Measurements from ENCODE around the gene LANCL3. TPM values are rescaled to one million over a fixed set of nuclear protein-coding genes. Genes with fewer than 3 reads are reported as not detected.

LANCL3 gene
- total RNA-seq, 2 experiments from 2014 or later, result 0.05 to 0.11 TPM

DNA sequence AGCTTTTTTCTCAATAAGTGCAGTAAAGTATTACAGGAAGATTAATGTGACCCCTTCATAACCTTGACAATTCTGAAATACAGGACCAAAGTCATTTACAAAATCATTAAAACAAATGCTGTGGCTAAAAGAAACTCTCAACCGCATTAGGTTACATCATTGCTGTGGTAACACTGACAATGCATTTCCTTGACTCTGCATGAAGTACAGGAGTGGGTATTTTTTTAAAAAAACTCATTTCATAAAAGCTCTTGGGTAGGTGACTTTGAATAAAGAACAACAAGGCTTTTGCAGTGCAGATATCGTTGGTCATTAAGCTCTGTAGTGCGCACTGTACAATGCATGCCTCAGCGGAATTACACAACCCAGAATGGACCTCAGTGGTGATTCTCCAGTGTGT, 90.7 kb downstream of the LANCL3 start:
- Mint-ChIP-seq H3K27me3 (no peaks in the 10 kb centered on the region), H3K4me3 (no peak overlapping the region), H3K4me1 (ENCODE audit: low read depth) (no peaks in the 10 kb centered on the region), H3K9me3 (no peaks in the 10 kb centered on the region), H3K36me3 (ENCODE audit: low read depth) (no peaks in the 10 kb centered on the region), H3K27ac (no peak overlapping the region)
- intact Hi-C loops (cut with DNase I, micrococcal nuclease), result no loop called here
- Histone ChIP-seq H3K27ac (ENCODE audit: low read depth in 1 of 2, low read length in 2 of 2) (no peak overlapping the region), H3K27me3 (ENCODE audit: control insufficient read depth in 1 of 2, insufficient read depth in 2 of 2, low read length in 2 of 2) (no peaks in the 10 kb centered on the region), H3K36me3 (ENCODE audit: insufficient read depth, low read length) (no peaks in the 10 kb centered on the region), H3K4me1 (ENCODE audit: insufficient read depth, low read length) (no peaks in the 10 kb centered on the region), H3K9me3 (ENCODE audit: control insufficient read depth in 1 of 2, insufficient read depth in 1 of 2, low read length in 2 of 2) (no peaks in the 10 kb centered on the region), H3K4me3 (ENCODE audit: low read length) (no peak overlapping the region)
- ChIA-PET POLR2A (no interaction called here), CTCF (no interaction called here)
- no peak for ATAC-seq (ENCODE audit: poor library complexity)
- DNase-seq, result no peak
- TF ChIP-seq, protein P1, sequence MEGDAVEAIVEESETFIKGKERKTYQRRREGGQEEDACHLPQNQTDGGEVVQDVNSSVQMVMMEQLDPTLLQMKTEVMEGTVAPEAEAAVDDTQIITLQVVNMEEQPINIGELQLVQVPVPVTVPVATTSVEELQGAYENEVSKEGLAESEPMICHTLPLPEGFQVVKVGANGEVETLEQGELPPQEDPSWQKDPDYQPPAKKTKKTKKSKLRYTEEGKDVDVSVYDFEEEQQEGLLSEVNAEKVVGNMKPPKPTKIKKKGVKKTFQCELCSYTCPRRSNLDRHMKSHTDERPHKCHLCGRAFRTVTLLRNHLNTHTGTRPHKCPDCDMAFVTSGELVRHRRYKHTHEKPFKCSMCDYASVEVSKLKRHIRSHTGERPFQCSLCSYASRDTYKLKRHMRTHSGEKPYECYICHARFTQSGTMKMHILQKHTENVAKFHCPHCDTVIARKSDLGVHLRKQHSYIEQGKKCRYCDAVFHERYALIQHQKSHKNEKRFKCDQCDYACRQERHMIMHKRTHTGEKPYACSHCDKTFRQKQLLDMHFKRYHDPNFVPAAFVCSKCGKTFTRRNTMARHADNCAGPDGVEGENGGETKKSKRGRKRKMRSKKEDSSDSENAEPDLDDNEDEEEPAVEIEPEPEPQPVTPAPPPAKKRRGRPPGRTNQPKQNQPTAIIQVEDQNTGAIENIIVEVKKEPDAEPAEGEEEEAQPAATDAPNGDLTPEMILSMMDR (IDR thresholded peaks at IDR 0.05), result no peak

DNA sequence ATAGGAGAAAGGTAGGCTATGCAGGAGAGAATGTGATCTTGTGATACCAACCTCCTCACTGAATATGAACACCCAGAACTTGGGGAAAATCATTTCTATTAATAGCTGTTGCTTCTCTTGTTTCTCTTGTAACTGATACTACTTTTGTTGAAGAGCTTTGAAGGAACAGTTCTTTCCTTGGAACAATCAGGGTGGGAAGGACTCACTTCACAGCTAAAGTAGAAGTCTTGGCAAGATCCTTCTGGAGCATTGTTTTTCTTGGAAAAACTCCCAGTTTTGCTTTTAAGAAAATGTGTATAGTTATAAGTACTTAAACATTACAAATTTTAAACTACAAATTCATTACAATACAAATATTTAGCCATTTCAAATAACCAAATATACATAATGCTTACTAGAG, 95.1 kb downstream of the LANCL3 start:
- POLR2A ChIA-PET, result no interaction called here
- no peaks in the 10 kb centered on the region for H3K36me3 Mint-ChIP-seq (ENCODE audit: low read depth)
- Histone ChIP-seq H3K9me3 (ENCODE audit: control insufficient read depth in 1 of 2, insufficient read depth in 1 of 2, low read length in 2 of 2) (no peaks in the 10 kb centered on the region), H3K27me3 (ENCODE audit: control insufficient read depth in 1 of 2, insufficient read depth in 2 of 2, low read length in 2 of 2) (no peaks in the 10 kb centered on the region), H3K4me1 (ENCODE audit: insufficient read depth, low read length) (no peaks in the 10 kb centered on the region), H3K27ac (ENCODE audit: low read depth in 1 of 2, low read length in 2 of 2) (no peak overlapping the region), H3K36me3 (ENCODE audit: insufficient read depth, low read length) (no peaks in the 10 kb centered on the region), H3K4me3 (ENCODE audit: low read length) (no peak overlapping the region)
- ATAC-seq (ENCODE audit: poor library complexity), result no peak
- H3K4me1 Mint-ChIP-seq (ENCODE audit: low read depth), result no peaks in the 10 kb centered on the region
- no peak for DNase-seq
- no peaks in the 10 kb centered on the region for H3K9me3 Mint-ChIP-seq
- no peaks in the 10 kb centered on the region for H3K27me3 Mint-ChIP-seq
- H3K4me3 Mint-ChIP-seq, result no peak overlapping the region
- intact Hi-C loops (cut with DNase I, micrococcal nuclease), result no loop called here
- CTCF ChIA-PET, result interaction anchor here (0.9 kb wide), 1 partner anchor 9 kb away, joined by 3 read pairs; no protein-coding TSS in a partner anchor
- TF ChIP-seq, protein P1 (IDR thresholded peaks at IDR 0.05), result no peak
- H3K27ac Mint-ChIP-seq, result no peak overlapping the region

DNA sequence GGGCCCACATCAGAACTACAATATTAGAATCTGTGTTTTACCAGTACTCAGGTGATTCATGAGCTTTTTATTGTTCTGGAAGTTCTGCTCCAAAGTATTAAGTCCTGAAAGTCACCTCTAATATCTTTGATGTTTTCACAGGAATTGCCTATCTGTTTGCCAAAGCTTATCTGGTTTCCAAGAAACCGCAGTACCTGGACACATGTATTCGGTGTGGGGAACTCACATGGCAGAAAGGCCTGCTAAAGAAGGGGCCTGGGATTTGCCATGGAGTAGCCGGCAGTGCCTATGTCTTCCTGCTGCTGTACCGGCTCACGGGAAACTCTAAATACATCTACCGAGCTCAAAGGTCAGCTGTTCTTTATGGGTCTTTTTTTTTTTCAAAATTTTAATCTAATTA, 95.7 kb downstream of the LANCL3 start:
- ChIA-PET POLR2A (no interaction called here), CTCF (no interaction called here)
- Histone ChIP-seq H3K4me1 (ENCODE audit: insufficient read depth, low read length) (no peaks in the 10 kb centered on the region), H3K4me3 (ENCODE audit: low read length) (no peak overlapping the region), H3K36me3 (ENCODE audit: insufficient read depth, low read length) (no peaks in the 10 kb centered on the region), H3K9me3 (ENCODE audit: control insufficient read depth in 1 of 2, insufficient read depth in 1 of 2, low read length in 2 of 2) (no peaks in the 10 kb centered on the region), H3K27ac (ENCODE audit: low read depth in 1 of 2, low read length in 2 of 2) (no peak overlapping the region), H3K27me3 (ENCODE audit: control insufficient read depth in 1 of 2, insufficient read depth in 2 of 2, low read length in 2 of 2) (no peaks in the 10 kb centered on the region)
- Mint-ChIP-seq H3K36me3 (ENCODE audit: low read depth) (no peaks in the 10 kb centered on the region), H3K27ac (no peak overlapping the region), H3K9me3 (no peaks in the 10 kb centered on the region), H3K4me1 (ENCODE audit: low read depth) (no peaks in the 10 kb centered on the region), H3K4me3 (no peak overlapping the region), H3K27me3 (no peaks in the 10 kb centered on the region)
- ATAC-seq (ENCODE audit: poor library complexity) (no peak), DNase-seq (no peak)
- intact Hi-C loops (cut with DNase I, micrococcal nuclease), result no loop called here
- TF ChIP-seq, protein P1 (IDR thresholded peaks at IDR 0.05), result no peak

All from CD4-positive, alpha-beta T cell (primary cell).